PFSK-1 (cell line): ENCODE measurements around the gene PPFIA3.

Experiments
- POLR2AphosphoS5 ChIP-seq: IDR thresholded peaks from 2 replicates; pipeline ENCODE4 v1.6.1; 2012; ENCODE audit warnings: low read depth, mild to moderate bottlenecking, control low read depth, low read length, moderate library complexity
- REST ChIP-seq, 2 experiments: IDR thresholded peaks; 2 replicates each; pipeline versions ENCODE4 v1.6.1 to v1.8.0; 2011 to 2012; ENCODE audit warnings: low read depth in 2 of 2, low read length in 2 of 2, control low read depth in 1 of 2, inconsistent platforms in 1 of 2, mild to moderate bottlenecking in 1 of 2, moderate library complexity in 1 of 2; ENCODE audit not compliant: insufficient read depth in 1 of 2
- SIN3A ChIP-seq: IDR thresholded peaks from 2 replicates; pipeline ENCODE4 v1.6.1; 2012; ENCODE audit warnings: mild to moderate bottlenecking, low read length, moderate library complexity, borderline replicate concordance; ENCODE audit not compliant: insufficient read depth

DNA sequence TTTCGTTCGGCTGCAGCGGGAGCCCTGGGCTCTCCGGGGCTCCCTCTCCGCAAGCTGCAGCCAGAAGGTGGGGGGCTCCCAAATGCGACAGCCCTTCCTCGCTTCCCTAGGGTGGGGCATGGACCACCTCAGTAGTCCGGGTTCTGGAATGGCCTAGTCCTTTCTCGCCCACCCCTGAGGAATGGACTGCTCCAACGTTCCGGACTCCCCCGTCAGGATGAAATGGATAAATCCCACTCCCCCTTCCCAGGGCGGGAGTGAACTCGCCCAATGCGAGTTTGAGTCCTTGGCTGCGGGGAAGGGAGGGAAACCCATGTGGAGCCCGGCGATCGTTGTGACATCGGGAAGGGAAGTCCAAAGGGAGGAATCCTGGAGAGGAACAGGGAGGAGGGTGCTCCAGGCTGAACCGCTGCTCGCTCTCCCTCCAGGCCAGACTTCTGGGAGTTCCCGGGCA is 30.3 kb downstream of the PPFIA3 start:
- TF ChIP-seq POLR2AphosphoS5 (peak; percentile 62), SIN3A (no peak), REST (IDR thresholded peaks at IDR 0.05; ENCODE audit: insufficient read depth in 1 of 2, low read depth in 2 of 2, low read length in 2 of 2) (no peak)
